Coronary artery (tissue), 2 donors: ENCODE results near the gene PRPSAP1.

Source experiments
- DNase-seq: peaks from one replicate; pipeline ENCODE4 v3.0.0-alpha.2; 2017; ENCODE audit warnings: low spot score
- H3K27ac ChIP-seq, 2 donors: fragments of 200-600 bp; sonication (generic); one replicate each; pipeline ENCODE4 v1.5.1; 2016 to 2019
- H3K4me3 ChIP-seq: fragments of 200-600 bp; sonication (generic); 2 replicates; pipeline ENCODE4 v1.5.1; 2016; ENCODE audit warnings: mild to moderate bottlenecking, moderate library complexity
- TF ChIP-seq, protein P1 (sequence below): fragments of 200-600 bp; sonication (generic); IDR thresholded peaks from one replicate; pipeline ENCODE4 v1.5.1; 2019; ENCODE audit warnings: antibody characterized with exemption

PRPSAP1 gene

GRCh38 chr17:76276461-76277299 lies 77.0 kb downstream of the PRPSAP1 start:
- TF ChIP-seq, protein P1, sequence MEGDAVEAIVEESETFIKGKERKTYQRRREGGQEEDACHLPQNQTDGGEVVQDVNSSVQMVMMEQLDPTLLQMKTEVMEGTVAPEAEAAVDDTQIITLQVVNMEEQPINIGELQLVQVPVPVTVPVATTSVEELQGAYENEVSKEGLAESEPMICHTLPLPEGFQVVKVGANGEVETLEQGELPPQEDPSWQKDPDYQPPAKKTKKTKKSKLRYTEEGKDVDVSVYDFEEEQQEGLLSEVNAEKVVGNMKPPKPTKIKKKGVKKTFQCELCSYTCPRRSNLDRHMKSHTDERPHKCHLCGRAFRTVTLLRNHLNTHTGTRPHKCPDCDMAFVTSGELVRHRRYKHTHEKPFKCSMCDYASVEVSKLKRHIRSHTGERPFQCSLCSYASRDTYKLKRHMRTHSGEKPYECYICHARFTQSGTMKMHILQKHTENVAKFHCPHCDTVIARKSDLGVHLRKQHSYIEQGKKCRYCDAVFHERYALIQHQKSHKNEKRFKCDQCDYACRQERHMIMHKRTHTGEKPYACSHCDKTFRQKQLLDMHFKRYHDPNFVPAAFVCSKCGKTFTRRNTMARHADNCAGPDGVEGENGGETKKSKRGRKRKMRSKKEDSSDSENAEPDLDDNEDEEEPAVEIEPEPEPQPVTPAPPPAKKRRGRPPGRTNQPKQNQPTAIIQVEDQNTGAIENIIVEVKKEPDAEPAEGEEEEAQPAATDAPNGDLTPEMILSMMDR, result no peak
- Histone ChIP-seq H3K27ac (peak overlapping the region in 1 of 2 donors; percentile 48), H3K4me3 (no peak overlapping the region)
- DNase-seq, result no peak

GRCh38 chr17:76276069-76276431 lies 77.7 kb downstream of the PRPSAP1 start:
- TF ChIP-seq, protein P1, result no peak
- Histone ChIP-seq H3K4me3 (no peak overlapping the region), H3K27ac (no peak overlapping the region)
- no peak for DNase-seq

- no peak overlapping the region for H3K4me3 ChIP-seq
- H3K27ac ChIP-seq, result no peak overlapping the region
- no peak for DNase-seq
- TF ChIP-seq, protein P1, result no peak
Measured at GRCh38 chr17:76275382-76276068, 78.2 kb downstream of the PRPSAP1 start.

DNA sequence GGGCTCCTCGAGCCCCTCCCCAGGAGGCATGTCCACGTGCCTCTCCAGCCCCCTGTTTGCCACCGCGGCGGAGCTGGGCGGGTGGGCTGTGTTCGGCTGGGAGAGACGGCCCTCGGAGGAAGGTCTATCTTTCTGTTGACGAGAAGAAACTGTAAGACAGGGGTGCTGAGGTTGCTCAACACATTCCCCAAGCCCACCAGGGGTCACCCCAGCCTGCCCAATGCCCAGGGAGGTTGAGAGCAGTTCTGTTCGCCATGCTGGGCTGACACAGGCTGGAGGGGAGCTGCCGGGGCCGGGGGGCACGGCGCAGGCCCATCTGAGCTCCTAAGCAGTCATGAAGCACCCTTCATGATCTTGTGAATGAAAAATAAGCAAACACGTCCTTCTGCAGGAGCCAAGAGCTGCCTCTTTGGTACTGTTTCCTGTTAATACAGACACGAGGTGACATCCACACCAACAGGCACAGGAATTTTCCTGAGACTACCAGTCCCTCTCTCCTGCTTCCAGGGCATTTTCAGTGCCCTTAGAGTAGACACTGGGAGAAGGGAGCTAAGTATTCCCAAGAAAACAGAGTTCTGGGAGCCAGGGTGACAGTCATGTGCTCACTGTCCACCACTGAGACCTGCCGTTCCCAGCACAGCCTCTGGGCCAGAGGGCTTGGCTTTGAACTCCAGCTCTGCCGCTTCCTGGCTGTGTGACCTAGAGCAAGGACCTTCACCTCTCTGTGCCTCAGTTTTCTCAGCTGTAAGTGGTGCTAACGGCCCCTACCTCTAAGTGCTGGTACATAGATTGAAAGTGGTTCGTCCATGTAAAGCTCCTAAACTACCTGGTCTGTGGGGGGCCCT lies 79.4 kb downstream of the PRPSAP1 start:
- TF ChIP-seq, protein P1, result no peak
- Histone ChIP-seq H3K27ac (no peak overlapping the region), H3K4me3 (no peak overlapping the region)
- DNase-seq, result no peak

GRCh38 chr17:76273445-76274111 lies 80.1 kb downstream of the PRPSAP1 start:
- H3K27ac ChIP-seq, result peak overlapping the region in 1 of 2 donors; percentile 46

More at GRCh38 chr17:76273445-76274111, 80.1 kb downstream of the PRPSAP1 start:
- no peak for DNase-seq
- H3K4me3 ChIP-seq, result no peak overlapping the region
- TF ChIP-seq, protein P1, result no peak
